Measurements from ENCODE around the gene ADAP1. TPM values are rescaled to one million over a fixed set of nuclear protein-coding genes. Genes with fewer than 3 reads are reported as not detected.
"Not testable (repeated sequence)": the region's sequence is repeated elsewhere in the genome, so short reads cannot be mapped to it uniquely, and the experiment has no call there.

ADAP1 gene
- total RNA-seq, 2 donors from 2014 or later, result 19.7 to 19.8 TPM

GRCh38 chr7:961546-962400 is 7.3 kb upstream of the ADAP1 start:
- Histone ChIP-seq H3K4me3 (no peak overlapping the region), H3K9me3 (no peaks in the 10 kb centered on the region), H3K27ac (no peak overlapping the region), H3K36me3 (replicated peaks in 1 of 2; ENCODE audit: insufficient read depth in 1 of 2, low read depth in 2 of 2) (no peaks in the 10 kb centered on the region), H3K4me1 (peaks cover 24% of the 10 kb centered on the region), H3K27me3 (no peaks in the 10 kb centered on the region)
- intact Hi-C loops (cut with DNase I), result no loop called here
- 88 to 90% methylated on average over 34 to 35 of the region's 37 CpGs for WGBS, 2 donors
- no peak for ATAC-seq
- TF ChIP-seq CTCF (IDR thresholded peaks at IDR 0.05) (no peak), POLR2A (IDR thresholded peaks at IDR 0.05) (no peak)
- DNase-seq, result no peak

GRCh38 chr7:960972-961371 is 6.5 kb upstream of the ADAP1 start:
- 70 to 76% methylated on average over 13 of the region's 13 CpGs for whole genome bisulfite sequencing, 2 donors
- H3K27ac ChIP-seq; H3K36me3 ChIP-seq (replicated peaks in 1 of 2; ENCODE audit: insufficient read depth in 1 of 2, low read depth in 2 of 2); H3K9me3 ChIP-seq; intact Hi-C loops (cut with DNase I); ATAC-seq; DNase-seq; H3K4me3 ChIP-seq; H3K27me3 ChIP-seq: not testable (repeated sequence)
- peaks cover 24% of the 10 kb centered on the region for H3K4me1 ChIP-seq

- Histone ChIP-seq H3K27ac (no peak overlapping the region), H3K4me3 (no peak overlapping the region), H3K36me3 (replicated peaks in 1 of 2; ENCODE audit: insufficient read depth in 1 of 2, low read depth in 2 of 2) (no peaks in the 10 kb centered on the region), H3K9me3 (no peaks in the 10 kb centered on the region), H3K4me1 (peaks cover 20% of the 10 kb centered on the region), H3K27me3 (no peaks in the 10 kb centered on the region)
- ATAC-seq (no peak), DNase-seq (no peak)
- 66 to 71% methylated on average over 27 to 30 of the region's 31 CpGs for WGBS, 2 donors
- TF ChIP-seq POLR2A (IDR thresholded peaks at IDR 0.05) (no peak), CTCF (IDR thresholded peaks at IDR 0.05) (no peak)
- intact Hi-C loops (cut with DNase I), result no loop called here
Measured at GRCh38 chr7:960269-960871, 5.9 kb upstream of the ADAP1 start.

GRCh38 chr7:959740-960139 is 5.3 kb upstream of the ADAP1 start:
- H3K27ac ChIP-seq; H3K4me3 ChIP-seq; ATAC-seq; H3K9me3 ChIP-seq; H3K36me3 ChIP-seq (replicated peaks in 1 of 2; ENCODE audit: insufficient read depth in 1 of 2, low read depth in 2 of 2); H3K27me3 ChIP-seq; intact Hi-C loops (cut with DNase I); DNase-seq: not testable (repeated sequence)
- WGBS, 2 donors, result 88 to 89% methylated on average over 9 to 10 of the region's 10 CpGs
- peaks cover 14% of the 10 kb centered on the region for H3K4me1 ChIP-seq

GRCh38 chr7:959271-959670 is 4.8 kb upstream of the ADAP1 start:
- no peaks in the 10 kb centered on the region for H3K9me3 ChIP-seq
- intact Hi-C loops (cut with DNase I), result no loop called here
- H3K36me3 ChIP-seq (replicated peaks in 1 of 2; ENCODE audit: insufficient read depth in 1 of 2, low read depth in 2 of 2), result no peaks in the 10 kb centered on the region
- no peak overlapping the region for H3K27ac ChIP-seq
- DNase-seq (no peak), ATAC-seq (no peak)
- no peak for TF ChIP-seq POLR2A (IDR thresholded peaks at IDR 0.05)
- TF ChIP-seq CTCF (IDR thresholded peaks at IDR 0.05), result no peak
- WGBS, 2 donors, result 71 to 76% methylated on average over 20 of the region's 20 CpGs
- H3K4me3 ChIP-seq, result no peak overlapping the region
- H3K4me1 ChIP-seq, result peaks cover 10% of the 10 kb centered on the region
- H3K27me3 ChIP-seq, result no peaks in the 10 kb centered on the region
